ENCODE measurements around the gene MX2. TPM values are rescaled to one million over a fixed set of nuclear protein-coding genes. Genes with fewer than 3 reads are reported as not detected.
"Not testable (repeated sequence)": the region's sequence is repeated elsewhere in the genome, so short reads cannot be mapped to it uniquely, and the experiment has no call there.

Gene MX2
- total RNA-seq, 2 donors from 2014 or later = 22.4 to 22.9 TPM

- DNase-seq (ENCODE audit: low spot score) = no peak
- peak overlapping the region in 1 of 2 donors; percentile 85 for H3K27ac ChIP-seq
- peaks cover 7 to 13% of the 10 kb centered on the region in 2 donors for H3K4me1 ChIP-seq (ENCODE audit: control insufficient read depth in 1 of 2, low read depth in 2 of 2)
- no peaks in the 10 kb centered on the region for H3K9me3 ChIP-seq
- no peaks in the 10 kb centered on the region for H3K27me3 ChIP-seq (replicated peaks; ENCODE audit: insufficient read depth)
- H3K36me3 ChIP-seq = no peaks in the 10 kb centered on the region
- TF ChIP-seq, protein P1, sequence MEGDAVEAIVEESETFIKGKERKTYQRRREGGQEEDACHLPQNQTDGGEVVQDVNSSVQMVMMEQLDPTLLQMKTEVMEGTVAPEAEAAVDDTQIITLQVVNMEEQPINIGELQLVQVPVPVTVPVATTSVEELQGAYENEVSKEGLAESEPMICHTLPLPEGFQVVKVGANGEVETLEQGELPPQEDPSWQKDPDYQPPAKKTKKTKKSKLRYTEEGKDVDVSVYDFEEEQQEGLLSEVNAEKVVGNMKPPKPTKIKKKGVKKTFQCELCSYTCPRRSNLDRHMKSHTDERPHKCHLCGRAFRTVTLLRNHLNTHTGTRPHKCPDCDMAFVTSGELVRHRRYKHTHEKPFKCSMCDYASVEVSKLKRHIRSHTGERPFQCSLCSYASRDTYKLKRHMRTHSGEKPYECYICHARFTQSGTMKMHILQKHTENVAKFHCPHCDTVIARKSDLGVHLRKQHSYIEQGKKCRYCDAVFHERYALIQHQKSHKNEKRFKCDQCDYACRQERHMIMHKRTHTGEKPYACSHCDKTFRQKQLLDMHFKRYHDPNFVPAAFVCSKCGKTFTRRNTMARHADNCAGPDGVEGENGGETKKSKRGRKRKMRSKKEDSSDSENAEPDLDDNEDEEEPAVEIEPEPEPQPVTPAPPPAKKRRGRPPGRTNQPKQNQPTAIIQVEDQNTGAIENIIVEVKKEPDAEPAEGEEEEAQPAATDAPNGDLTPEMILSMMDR (IDR thresholded peaks at IDR 0.05) = no peak
- ATAC-seq (ENCODE audit: insufficient number of reproducible peaks, low FRiP score, low read depth) = no peak
- no peak overlapping the region for H3K4me3 ChIP-seq
These were observed 56.6 kb downstream of the MX2 start for GRCh38 chr21:41418393-41418792.

- ATAC-seq (ENCODE audit: insufficient number of reproducible peaks, low FRiP score, low read depth) = no peak
- DNase-seq (ENCODE audit: low spot score) = no peak
- Histone ChIP-seq H3K27ac (peak overlapping the region in 1 of 2 donors; percentile 85), H3K9me3 (no peaks in the 10 kb centered on the region), H3K4me3 (no peak overlapping the region), H3K36me3 (no peaks in the 10 kb centered on the region), H3K4me1 (ENCODE audit: control insufficient read depth in 1 of 2, low read depth in 2 of 2) (peaks cover 7 to 13% of the 10 kb centered on the region in 2 donors), H3K27me3 (replicated peaks; ENCODE audit: insufficient read depth) (no peaks in the 10 kb centered on the region)
- TF ChIP-seq, protein P1 (IDR thresholded peaks at IDR 0.05) = no peak
These were observed 57.3 kb downstream of the MX2 start for GRCh38 chr21:41418956-41419680.

- Histone ChIP-seq H3K27me3 (replicated peaks; ENCODE audit: insufficient read depth) (no peaks in the 10 kb centered on the region), H3K4me3 (peak overlapping the region; percentile 96), H3K4me1 (ENCODE audit: control insufficient read depth in 1 of 2, low read depth in 2 of 2) (peaks cover 7 to 13% of the 10 kb centered on the region in 2 donors), H3K9me3 (no peaks in the 10 kb centered on the region), H3K36me3 (no peaks in the 10 kb centered on the region), H3K27ac (peak overlapping the region; percentile 85)
- peak; percentile 95 for ATAC-seq (ENCODE audit: insufficient number of reproducible peaks, low FRiP score, low read depth)
- DNase-seq (ENCODE audit: low spot score) = peak; percentile 70
- TF ChIP-seq, protein P1 (IDR thresholded peaks at IDR 0.05) = no peak
These were observed 58.4 kb downstream of the MX2 start for GRCh38 chr21:41419921-41420862.

DNA sequence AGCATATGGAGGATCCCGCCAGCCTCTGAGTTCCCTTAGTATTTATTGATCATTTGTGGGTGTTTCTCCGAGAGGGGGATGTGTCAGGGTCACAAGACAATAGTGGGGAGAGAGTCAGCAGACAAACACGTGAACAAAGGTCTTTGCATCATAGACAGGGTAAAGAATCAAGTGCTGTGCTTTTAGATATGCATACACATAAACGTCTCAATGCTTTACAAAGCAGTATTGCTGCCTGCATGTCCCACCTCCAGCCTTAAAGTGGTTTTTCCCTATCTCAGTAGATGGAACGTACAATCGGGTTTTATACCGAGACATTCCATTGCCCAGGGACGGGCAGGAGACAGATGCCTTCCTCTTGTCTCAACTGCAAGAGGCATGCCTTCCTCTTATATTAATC is 59.2 kb downstream of the MX2 start:
- H3K4me3 ChIP-seq = peak overlapping the region; percentile 96
- not testable (repeated sequence) for H3K9me3 ChIP-seq; H3K36me3 ChIP-seq; ATAC-seq (ENCODE audit: insufficient number of reproducible peaks, low FRiP score, low read depth); H3K27me3 ChIP-seq (replicated peaks; ENCODE audit: insufficient read depth); DNase-seq (ENCODE audit: low spot score)
- H3K27ac ChIP-seq = peak overlapping the region; percentile 85
- H3K4me1 ChIP-seq (ENCODE audit: control insufficient read depth in 1 of 2, low read depth in 2 of 2) = peaks cover 7 to 13% of the 10 kb centered on the region in 2 donors

DNA sequence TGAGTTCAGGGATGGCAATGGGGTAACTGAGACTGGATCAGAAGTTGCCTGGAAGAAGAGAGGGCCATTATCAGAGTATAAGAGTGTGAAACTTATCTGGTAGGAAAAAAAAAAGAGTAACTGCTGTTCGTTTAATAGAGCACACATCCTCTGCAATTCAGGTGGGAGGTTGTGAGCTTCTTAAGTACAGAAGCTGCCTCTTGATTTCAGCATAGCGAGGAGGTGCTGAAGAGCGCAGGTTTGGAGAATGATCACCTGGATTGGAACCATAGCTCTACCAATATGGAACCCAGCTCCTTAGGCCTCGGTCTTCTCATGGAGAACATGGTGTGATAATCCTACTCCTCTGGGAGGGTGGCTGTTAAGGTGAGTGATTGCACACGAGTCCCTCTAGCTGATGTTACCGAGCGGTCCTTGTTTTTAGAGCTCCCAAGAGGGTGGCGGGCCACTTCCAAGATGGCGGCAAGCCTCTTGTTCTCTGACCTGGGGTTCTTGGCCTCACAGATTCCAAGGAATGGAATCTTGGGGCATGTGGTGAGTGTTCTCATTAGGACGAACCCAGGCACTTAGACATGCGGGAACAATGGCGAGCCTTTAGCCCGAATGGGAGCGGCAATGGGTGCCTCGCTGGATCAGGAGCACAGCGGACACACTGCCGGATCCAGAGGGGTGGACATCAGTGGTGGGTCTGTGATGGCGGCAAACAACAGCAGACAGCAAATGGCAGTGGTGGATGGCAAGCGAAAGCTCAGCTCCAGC is 60.9 kb downstream of the MX2 start:
- Histone ChIP-seq H3K27ac (no peak overlapping the region), H3K4me3 (no peak overlapping the region), H3K27me3 (replicated peaks; ENCODE audit: insufficient read depth) (no peaks in the 10 kb centered on the region), H3K36me3 (no peaks in the 10 kb centered on the region), H3K9me3 (no peaks in the 10 kb centered on the region), H3K4me1 (ENCODE audit: control insufficient read depth in 1 of 2, low read depth in 2 of 2) (peaks cover 12 to 21% of the 10 kb centered on the region in 2 donors)
- ATAC-seq (ENCODE audit: insufficient number of reproducible peaks, low FRiP score, low read depth) = no peak
- TF ChIP-seq, protein P1 (IDR thresholded peaks at IDR 0.05) = no peak
- DNase-seq (ENCODE audit: low spot score) = no peak

- not testable (repeated sequence) for H3K36me3 ChIP-seq; H3K4me3 ChIP-seq; H3K27ac ChIP-seq; H3K9me3 ChIP-seq; H3K27me3 ChIP-seq (replicated peaks; ENCODE audit: insufficient read depth); ATAC-seq (ENCODE audit: insufficient number of reproducible peaks, low FRiP score, low read depth); DNase-seq (ENCODE audit: low spot score)
- peaks cover 12 to 27% of the 10 kb centered on the region in 2 donors for H3K4me1 ChIP-seq (ENCODE audit: control insufficient read depth in 1 of 2, low read depth in 2 of 2)
These were observed 61.4 kb downstream of the MX2 start for GRCh38 chr21:41423305-41423636.
